Thoracic aorta (tissue), 2 donors: Measurements from ENCODE around the gene POLR3GL. TPM values are rescaled to one million over a fixed set of nuclear protein-coding genes. Genes with fewer than 3 reads are reported as not detected.
"Not testable (repeated sequence)": the region's sequence is repeated elsewhere in the genome, so short reads cannot be mapped to it uniquely, and the experiment has no call there.

Source experiments
- ATAC-seq: fragments of 150-250 bp; one replicate; pipeline ENCODE4 v1.8.0; 2017; ENCODE audit warnings: low read depth; ENCODE audit not compliant: insufficient number of reproducible peaks, low FRiP score
- DNase-seq: peaks from one replicate; pipeline ENCODE4 v3.0.0-alpha.2; 2020; ENCODE audit warnings: low spot score
- H3K27ac ChIP-seq, 2 donors: fragments of 200-600 bp; sonication (generic); 1 replicate in 1 of 2; 2 replicates in 1 of 2; pipeline ENCODE4 v1.5.1; 2016; ENCODE audit warnings: mild to moderate bottlenecking in 2 of 2, moderate library complexity in 2 of 2
- H3K27me3 ChIP-seq: fragments of 200-600 bp; sonication (generic); replicated peaks from 2 replicates; pipeline ENCODE4 v1.6.0; 2016; ENCODE audit warnings: mild to moderate bottlenecking; ENCODE audit not compliant: insufficient read depth
- H3K36me3 ChIP-seq: fragments of 200-600 bp; sonication (generic); one replicate; pipeline ENCODE4 v1.5.1; 2016
- H3K4me1 ChIP-seq, 2 donors: fragments of 200-600 bp; sonication (generic); 1 replicate in 1 of 2; 2 replicates in 1 of 2; pipeline versions ENCODE4 v1.5.1 to v1.6.0; 2016; ENCODE audit warnings: low read depth in 2 of 2, mild to moderate bottlenecking in 1 of 2; ENCODE audit not compliant: control insufficient read depth in 1 of 2
- H3K4me3 ChIP-seq: fragments of 200-600 bp; sonication (generic); 2 replicates; pipeline ENCODE4 v1.5.1; 2016; ENCODE audit warnings: mild to moderate bottlenecking
- H3K9me3 ChIP-seq: fragments of 200-600 bp; sonication (generic); 2 replicates; pipeline ENCODE4 v1.5.1; 2016
- CTCF ChIP-seq: fragments of 200-600 bp; sonication (generic); IDR thresholded peaks from one replicate; pipeline ENCODE4 v1.5.1; 2019; ENCODE audit warnings: antibody characterized with exemption
- total RNA-seq, 2 donors: library from RNA; depleted of rRNA; stranded (reverse); fragments of >200 nt; gene quantifications; one replicate each; pipeline versions ENCODE4 v1.1.0 to v1.2.3, GENCODE V29; 2016

POLR3GL gene
- total RNA-seq, 2 donors from 2014 or later, result 16.9 TPM

DNA sequence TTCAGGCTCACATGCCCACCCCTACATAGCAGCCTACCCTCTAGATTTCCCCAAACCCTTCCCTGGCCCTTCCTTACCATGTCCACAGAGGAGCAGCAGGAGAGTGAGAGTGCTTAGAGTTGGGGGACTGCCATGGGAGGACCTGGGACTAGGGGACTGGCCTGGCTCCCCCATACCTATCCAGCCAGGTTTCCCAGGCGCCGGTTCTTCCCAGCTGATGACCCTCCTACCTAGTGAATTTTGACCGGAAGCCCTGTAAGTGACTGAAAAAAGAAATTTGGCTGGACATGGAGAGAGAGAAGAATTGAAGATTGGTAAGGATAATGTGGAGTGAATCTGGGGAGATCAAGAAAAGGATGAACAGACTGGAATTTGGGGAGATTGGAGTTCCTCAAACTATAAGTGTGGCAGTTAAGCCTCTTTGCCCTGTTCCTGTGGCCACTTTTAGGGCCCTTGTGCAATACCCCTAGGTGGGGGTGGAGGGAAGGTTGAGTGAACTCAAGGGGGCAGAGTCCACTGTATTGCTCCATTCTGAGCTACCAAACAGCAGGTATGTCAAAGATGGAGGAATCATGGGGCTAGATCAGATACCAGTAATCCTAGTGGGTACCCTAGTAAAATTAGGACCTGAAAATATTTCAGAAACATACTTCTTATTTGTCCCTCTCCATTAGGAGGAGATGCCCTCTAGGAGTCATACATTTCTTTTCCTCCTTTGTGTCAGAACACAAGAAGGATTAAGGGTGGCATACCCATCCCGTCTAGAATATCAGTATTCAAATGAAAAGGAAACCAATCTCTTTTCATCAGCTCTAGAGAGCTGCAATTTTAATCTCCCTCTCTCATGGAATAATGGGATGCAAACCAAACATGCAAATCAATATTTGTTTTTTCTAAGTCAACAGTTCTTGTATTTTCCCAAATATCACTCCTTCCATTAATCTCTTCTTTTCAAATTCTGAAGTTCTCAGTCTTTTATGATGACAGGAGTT, 55.9 kb downstream of the POLR3GL start:
- no peak for TF ChIP-seq CTCF
- no peak for ATAC-seq
- no peak for DNase-seq
- no peak overlapping the region for H3K27ac ChIP-seq
- H3K36me3 ChIP-seq, result no peaks in the 10 kb centered on the region
- H3K4me3 ChIP-seq, result no peak overlapping the region
- H3K4me1 ChIP-seq, result peaks cover 5 to 8% of the 10 kb centered on the region in 2 donors
- H3K9me3 ChIP-seq, result no peaks in the 10 kb centered on the region
- no peaks in the 10 kb centered on the region for H3K27me3 ChIP-seq

- H3K27me3 ChIP-seq, result no peaks in the 10 kb centered on the region
- H3K36me3 ChIP-seq, result no peaks in the 10 kb centered on the region
- H3K27ac ChIP-seq, result no peak overlapping the region
- H3K9me3 ChIP-seq, result no peaks in the 10 kb centered on the region
- H3K4me3 ChIP-seq, result no peak overlapping the region
- peaks cover 5 to 8% of the 10 kb centered on the region in 2 donors for H3K4me1 ChIP-seq
- ATAC-seq, result no peak
- no peak for DNase-seq
- no peak for TF ChIP-seq CTCF
Measured at GRCh38 chr1:146021050-146021445, 56.6 kb downstream of the POLR3GL start.

DNA sequence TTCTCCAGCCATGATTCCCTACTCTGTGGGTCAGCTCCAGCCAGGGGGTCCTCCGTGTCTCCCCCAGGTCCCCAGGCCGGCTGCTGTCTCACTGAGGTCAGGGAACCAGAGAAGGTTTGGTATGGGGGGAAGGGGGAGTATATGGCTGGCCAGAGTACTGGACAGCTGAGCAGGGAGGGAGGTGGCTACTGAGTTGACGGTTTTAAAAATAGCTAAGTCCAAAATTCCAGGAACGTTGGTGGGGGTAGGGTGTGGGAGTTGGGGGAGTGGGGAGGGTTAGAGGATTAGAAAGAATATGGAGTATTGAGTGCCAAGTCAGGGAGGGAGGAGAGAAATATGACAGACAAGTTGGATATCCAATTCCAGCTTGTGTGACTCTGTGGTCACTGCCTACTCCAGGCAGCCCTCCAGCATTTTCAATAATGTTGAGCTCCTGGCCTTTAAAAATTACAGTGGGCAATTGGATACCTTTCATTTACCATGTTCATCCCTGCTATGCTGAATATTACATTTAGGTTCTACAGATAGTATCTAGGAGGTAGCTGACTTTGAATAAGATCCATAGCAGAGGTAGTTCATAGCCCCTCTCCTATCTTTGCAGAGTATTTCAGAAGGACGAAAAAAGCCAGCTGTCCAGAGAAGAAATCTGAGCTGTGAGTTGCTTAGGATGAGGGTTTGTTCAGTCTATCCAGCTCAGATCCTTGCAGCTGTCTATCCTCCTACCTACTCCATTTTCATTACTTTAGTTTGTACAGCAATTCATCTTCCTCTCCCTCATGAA, 57.3 kb downstream of the POLR3GL start, which contains the start of gene HJV:
TSS of gene HJV (minus strand) at position 114 of the 781 bp plus-strand sequence. CDS start 1,504 bp downstream, outside the sequence.
- no peak for DNase-seq
- no peaks in the 10 kb centered on the region for H3K27me3 ChIP-seq
- no peak for ATAC-seq

DNA sequence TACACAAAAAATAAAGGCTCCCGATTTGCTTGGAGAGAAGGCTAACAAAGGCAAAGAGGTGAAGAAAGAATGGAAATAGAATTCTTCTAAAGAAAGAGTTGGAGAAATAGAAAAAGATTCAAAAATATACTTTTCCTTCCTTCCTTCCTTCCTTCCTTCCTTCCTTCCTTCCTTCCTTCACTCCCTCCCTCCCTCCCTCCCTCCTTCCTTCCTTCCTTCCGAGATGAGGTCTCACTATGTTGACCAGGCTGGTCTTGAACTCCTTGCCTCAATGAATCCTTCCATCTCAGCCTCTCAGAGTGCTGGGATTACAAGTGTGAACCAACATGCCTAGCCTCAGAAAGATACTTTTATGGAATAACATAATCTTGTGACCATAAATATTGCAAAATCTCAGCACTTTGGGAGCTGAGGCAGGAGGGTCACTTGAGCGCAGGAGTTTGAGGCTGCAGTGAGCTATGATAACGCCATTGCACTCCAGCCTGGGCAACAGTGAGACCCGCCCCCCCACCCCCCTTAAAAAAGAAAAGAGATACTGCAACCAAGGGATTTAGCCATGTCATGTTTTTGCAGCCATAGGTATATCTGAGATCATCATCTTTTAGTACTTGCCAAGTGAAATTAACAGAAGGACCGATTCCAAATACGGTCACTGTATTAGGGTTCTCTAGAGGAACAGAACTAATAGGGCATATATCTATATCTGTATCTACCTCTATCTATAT, 58.1 kb downstream of the POLR3GL start:
- no peak for ATAC-seq
- DNase-seq, result no peak
- Histone ChIP-seq H3K4me3 (no peak overlapping the region), H3K27ac (no peak overlapping the region), H3K27me3 (no peaks in the 10 kb centered on the region), H3K4me1 (peaks cover 5 to 8% of the 10 kb centered on the region in 2 donors), H3K9me3 (no peaks in the 10 kb centered on the region), H3K36me3 (no peaks in the 10 kb centered on the region)
- no peak for TF ChIP-seq CTCF

More for the DNA sequence above, 57.3 kb downstream of the POLR3GL start, which contains the start of gene HJV:
- Histone ChIP-seq H3K4me1 (peaks cover 5 to 8% of the 10 kb centered on the region in 2 donors), H3K27ac (no peak within 1 kb of the TSS), H3K4me3 (no peak within 1 kb of the TSS), H3K36me3 (no peaks in the 10 kb centered on the region), H3K9me3 (no peaks in the 10 kb centered on the region)
- TF ChIP-seq CTCF, result no peak

GRCh38 chr1:146025787-146026495, 61.5 kb downstream of the POLR3GL start:
- H3K9me3 ChIP-seq, H3K36me3 ChIP-seq, H3K27ac ChIP-seq, H3K4me1 ChIP-seq, ATAC-seq, DNase-seq, H3K27me3 ChIP-seq, H3K4me3 ChIP-seq: not testable (repeated sequence)

GRCh38 chr1:146026650-146027049, 62.2 kb downstream of the POLR3GL start:
- H3K4me3 ChIP-seq, H3K9me3 ChIP-seq, H3K27me3 ChIP-seq, H3K27ac ChIP-seq, H3K36me3 ChIP-seq, ATAC-seq, H3K4me1 ChIP-seq, DNase-seq: not testable (repeated sequence)
